Body of pancreas (tissue), 4 donors: ENCODE data around the gene GPNMB.

Source experiments
- CTCF ChIP-seq, 7 experiments: fragments of 450-650 bp in 4 of 7; fragments of 200-600 bp in 3 of 7; sonication (generic) in 3 of 7; IDR thresholded peaks; one replicate each; pipeline ENCODE4 v1.5.1; 2016 to 2019; ENCODE audit warnings: antibody characterized with exemption in 7 of 7
- POLR2A ChIP-seq, 3 donors: fragments of 450-650 bp; IDR thresholded peaks; one replicate each; pipeline ENCODE4 v1.6.1; 2016; ENCODE audit warnings: antibody characterized with exemption in 3 of 3, mild to moderate bottlenecking in 2 of 3

- TF ChIP-seq CTCF (IDR thresholded peaks at IDR 0.05) (no peak), POLR2A (IDR thresholded peaks at IDR 0.05) (no peak)
Measured at GRCh38 chr7:23210506-23210905, 36.1 kb upstream of the GPNMB start.
